ENCODE results near the gene AHCYL2.

AHCYL2 gene

DNA sequence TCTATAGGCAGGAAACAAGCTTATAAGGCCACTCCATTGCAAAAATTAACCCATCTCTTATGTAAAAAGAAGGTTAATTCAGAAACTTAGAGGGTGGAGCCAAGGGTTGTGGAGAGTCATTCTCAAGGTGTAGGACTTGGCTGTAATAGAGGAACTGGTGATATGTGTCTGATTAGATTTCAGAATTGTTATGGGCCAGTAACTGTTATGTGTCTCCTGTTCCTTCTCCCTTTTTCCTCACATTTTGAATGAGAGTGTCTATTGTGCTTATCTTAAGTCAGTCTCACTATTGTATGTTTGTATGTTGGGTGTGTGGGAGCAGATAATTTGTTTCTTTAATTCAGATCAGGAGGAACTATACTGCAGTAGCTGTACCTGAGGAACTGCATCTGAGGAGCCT is 49.1 kb downstream of the AHCYL2 start:
- H3K27ac ChIP-seq, result no peak overlapping the region
- H3K27me3 ChIP-seq, result no peaks in the 10 kb centered on the region
- TF ChIP-seq CTCF (IDR thresholded peaks at IDR 0.05), result no peak
- H3K4me1 ChIP-seq (ENCODE audit: control insufficient read depth in 1 of 2, insufficient read depth in 1 of 2, low read depth in 1 of 2, low read length in 1 of 2), result peaks cover 10 to 19% of the 10 kb centered on the region in 2 experiments
- no peaks in the 10 kb centered on the region for H3K36me3 ChIP-seq
- H3K9me3 ChIP-seq, result no peaks in the 10 kb centered on the region
- H3K4me3 ChIP-seq (ENCODE audit: low read depth in 1 of 2, low read length in 1 of 2), result no peak overlapping the region

- no peaks in the 10 kb centered on the region for H3K36me3 ChIP-seq
- no peaks in the 10 kb centered on the region for H3K9me3 ChIP-seq
- H3K27ac ChIP-seq, result no peak overlapping the region
- no peaks in the 10 kb centered on the region for H3K27me3 ChIP-seq
- no peak overlapping the region for H3K4me3 ChIP-seq (ENCODE audit: low read depth in 1 of 2, low read length in 1 of 2)
- no peak for TF ChIP-seq CTCF (IDR thresholded peaks at IDR 0.05)
- no peaks in the 10 kb centered on the region for H3K4me1 ChIP-seq (ENCODE audit: control insufficient read depth in 1 of 2, insufficient read depth in 1 of 2, low read depth in 1 of 2, low read length in 1 of 2)
Measured at GRCh38 chr7:129277629-129278028, 52.8 kb downstream of the AHCYL2 start.

GRCh38 chr7:129278688-129279087 is 53.9 kb downstream of the AHCYL2 start:
- TF ChIP-seq CTCF (IDR thresholded peaks at IDR 0.05), result no peak
- Histone ChIP-seq H3K4me3 (ENCODE audit: low read depth in 1 of 2, low read length in 1 of 2) (no peak overlapping the region), H3K27ac (no peak overlapping the region)

DNA sequence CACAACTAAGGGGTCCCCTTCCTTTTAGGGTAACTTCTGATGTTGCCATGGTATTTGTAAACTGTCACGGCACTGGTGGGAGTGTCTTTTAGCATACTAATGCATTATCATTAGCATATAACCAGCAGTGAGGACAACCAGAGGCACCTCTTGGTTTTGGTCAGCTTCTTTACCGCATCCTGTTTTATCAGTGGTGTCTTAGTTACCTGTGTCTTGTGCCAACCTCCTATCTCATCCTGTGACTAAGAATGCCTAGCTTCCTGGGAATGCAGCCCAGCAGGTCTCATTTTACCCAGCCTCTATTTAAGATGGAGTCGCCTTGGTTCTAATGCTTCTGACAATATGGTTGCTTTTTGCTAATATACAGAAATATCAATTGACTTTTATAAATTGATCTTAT is 54.9 kb downstream of the AHCYL2 start:
- no peaks in the 10 kb centered on the region for H3K4me1 ChIP-seq (ENCODE audit: control insufficient read depth in 1 of 2, insufficient read depth in 1 of 2, low read depth in 1 of 2, low read length in 1 of 2)
- no peak overlapping the region for H3K27ac ChIP-seq
- H3K4me3 ChIP-seq (ENCODE audit: low read depth in 1 of 2, low read length in 1 of 2), result no peak overlapping the region
- no peaks in the 10 kb centered on the region for H3K27me3 ChIP-seq
- no peak for TF ChIP-seq CTCF (IDR thresholded peaks at IDR 0.05)
- H3K36me3 ChIP-seq, result no peaks in the 10 kb centered on the region
- H3K9me3 ChIP-seq, result no peaks in the 10 kb centered on the region

More at GRCh38 chr7:129278688-129279087, 53.9 kb downstream of the AHCYL2 start:
- Histone ChIP-seq H3K9me3 (no peaks in the 10 kb centered on the region), H3K4me1 (ENCODE audit: control insufficient read depth in 1 of 2, insufficient read depth in 1 of 2, low read depth in 1 of 2, low read length in 1 of 2) (no peaks in the 10 kb centered on the region), H3K36me3 (no peaks in the 10 kb centered on the region), H3K27me3 (no peaks in the 10 kb centered on the region)

DNA sequence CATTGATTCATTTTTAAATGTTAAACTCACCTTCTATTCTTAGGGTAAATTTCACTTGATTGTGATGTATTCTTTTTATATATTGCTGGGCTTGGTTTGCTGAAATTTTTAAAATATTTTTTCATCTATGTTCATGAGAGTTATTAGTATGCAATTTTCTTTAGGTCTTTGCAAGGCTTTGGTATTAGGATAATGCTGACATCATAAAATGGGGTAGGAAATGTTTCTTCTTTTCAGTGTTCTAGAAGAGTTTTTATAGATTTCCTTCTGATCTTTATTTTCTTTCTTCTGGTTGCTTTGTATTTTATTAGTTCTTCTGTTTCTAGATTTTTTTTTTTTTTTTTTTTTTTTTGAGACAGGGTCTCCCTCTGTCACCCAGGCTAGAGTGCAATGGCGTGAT is 56.3 kb downstream of the AHCYL2 start:
- Histone ChIP-seq H3K9me3 (no peaks in the 10 kb centered on the region), H3K27me3 (no peaks in the 10 kb centered on the region), H3K4me3 (ENCODE audit: low read depth in 1 of 2, low read length in 1 of 2) (no peak overlapping the region), H3K27ac (no peak overlapping the region), H3K36me3 (no peaks in the 10 kb centered on the region), H3K4me1 (ENCODE audit: control insufficient read depth in 1 of 2, insufficient read depth in 1 of 2, low read depth in 1 of 2, low read length in 1 of 2) (no peaks in the 10 kb centered on the region)
- TF ChIP-seq CTCF (IDR thresholded peaks at IDR 0.05), result no peak

- H3K4me3 ChIP-seq (ENCODE audit: low read depth in 1 of 2, low read length in 1 of 2), result no peak overlapping the region
- no peaks in the 10 kb centered on the region for H3K27me3 ChIP-seq
- no peak for TF ChIP-seq CTCF (IDR thresholded peaks at IDR 0.05)
- H3K9me3 ChIP-seq, result no peaks in the 10 kb centered on the region
- no peaks in the 10 kb centered on the region for H3K36me3 ChIP-seq
- no peak overlapping the region for H3K27ac ChIP-seq
- H3K4me1 ChIP-seq (ENCODE audit: control insufficient read depth in 1 of 2, insufficient read depth in 1 of 2, low read depth in 1 of 2, low read length in 1 of 2), result no peaks in the 10 kb centered on the region
Measured at GRCh38 chr7:129282865-129283264, 58.0 kb downstream of the AHCYL2 start.

Data from neutrophil (primary cell).